Measurements from ENCODE around the gene METAP2. TPM values are rescaled to one million over a fixed set of nuclear protein-coding genes. Genes with fewer than 3 reads are reported as not detected.

Gene METAP2
- total and polyA plus RNA-seq, 2 of the 8 experiments (the other 6 are each of a cell fraction or from before 2014, with no cell fraction given), result 41.3 to 114 TPM

DNA sequence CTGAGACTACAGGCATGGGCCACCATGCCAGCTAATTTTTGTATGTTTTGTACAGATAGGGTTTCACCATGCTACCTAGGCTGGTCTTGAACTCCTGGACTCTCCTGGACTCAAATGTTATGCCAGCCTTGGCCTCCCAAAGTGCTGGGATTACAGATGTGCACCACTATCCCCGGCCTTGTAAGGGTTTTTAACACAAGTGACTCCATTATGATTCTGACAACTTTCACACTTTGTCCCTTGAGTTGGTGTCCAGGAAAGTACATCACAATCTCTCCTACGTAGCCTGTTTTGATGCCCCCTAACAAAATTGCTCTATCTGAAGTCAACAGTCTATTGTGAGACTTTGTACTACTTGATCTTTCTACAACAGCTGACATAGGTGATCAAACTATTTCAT, 11.4 kb upstream of the METAP2 start:
- H3K9ac ChIP-seq (replicated peaks in 1 of 4; ENCODE audit: extremely low read depth in 1 of 4, low read depth in 3 of 4, low read length in 3 of 4), result no peak overlapping the region
- no peak overlapping the region for H2AFZ ChIP-seq (ENCODE audit: low read length)
- H2BK12ac ChIP-seq (ENCODE audit: low read depth, low read length), result no peak overlapping the region
- no peaks in the 10 kb centered on the region for H4K20me1 ChIP-seq (replicated peaks in 1 of 2; ENCODE audit: control insufficient read depth in 1 of 2, insufficient read depth in 2 of 2, low read length in 2 of 2)
- H3K4ac ChIP-seq (replicated peaks; ENCODE audit: insufficient read length, low read depth, low read length), result no peak overlapping the region
- H3K23ac ChIP-seq (ENCODE audit: insufficient read length), result no peak overlapping the region
- 81% methylated on average over 2 of the region's 2 CpGs; no CpG with 5 or more reads in 1 of the 2 experiments for WGBS, 2 experiments (ENCODE audit: extremely low coverage in 1 of 2, insufficient coverage in 1 of 2, insufficient read length in 1 of 2, insufficient replicate concordance in 2 of 2, low coverage in 1 of 2, low lambda C conversion rate in 2 of 2, missing lambda C conversion rate in 1 of 2)
- H2BK5ac ChIP-seq (ENCODE audit: low read depth, low read length), result no peak overlapping the region
- no peak overlapping the region for H2BK120ac ChIP-seq (replicated peaks; ENCODE audit: low read depth, low read length)
- H3K14ac ChIP-seq (ENCODE audit: insufficient read length), result no peak overlapping the region
- H3K4me1 ChIP-seq (replicated peaks in 1 of 4; ENCODE audit: control insufficient read depth in 3 of 4, insufficient read depth in 4 of 4, low read length in 3 of 4), result no peaks in the 10 kb centered on the region
- CTCF ChIA-PET (ENCODE audit: partially characterized antibody), result interaction anchor here (0.6 kb wide), 1 partner anchor 1003 kb away, joined by 3 read pairs; no protein-coding TSS in a partner anchor
- H3K56ac ChIP-seq (replicated peaks; ENCODE audit: insufficient read length, low read depth, low read length), result no peak overlapping the region
- no peak overlapping the region for H2BK20ac ChIP-seq (ENCODE audit: low read length)
- no peak overlapping the region for H3K4me2 ChIP-seq (ENCODE audit: insufficient read depth in 1 of 2, low read depth in 2 of 2, low read length in 2 of 2)
- H4K8ac ChIP-seq (ENCODE audit: extremely low read depth, insufficient read depth, low read length), result no peak overlapping the region
- no peaks in the 10 kb centered on the region for H3K27me3 ChIP-seq (replicated peaks in 1 of 4; ENCODE audit: control insufficient read depth in 3 of 4, extremely low read depth in 1 of 4, insufficient read depth in 3 of 4, low read length in 3 of 4)
- POLR2A ChIA-PET (ENCODE audit: partially characterized antibody), result no interaction called here
- no peak overlapping the region for H2BK15ac ChIP-seq (ENCODE audit: low read length)
- no peaks in the 10 kb centered on the region for H3K23me2 ChIP-seq (ENCODE audit: low read depth, low read length)
- H3K36me3 ChIP-seq (ENCODE audit: control insufficient read depth in 2 of 4, insufficient read depth in 4 of 4, low read length in 3 of 4), result no peaks in the 10 kb centered on the region
- H3K18ac ChIP-seq (ENCODE audit: extremely low read depth, low read length), result no peak overlapping the region
- H3K79me1 ChIP-seq (ENCODE audit: low read depth, low read length), result no peaks in the 10 kb centered on the region
- H2AK5ac ChIP-seq (ENCODE audit: low read depth, low read length), result no peak overlapping the region
- no peak overlapping the region for H4K91ac ChIP-seq (replicated peaks; ENCODE audit: insufficient read length, low read length)
- DNase-seq (ENCODE audit: low read depth in 1 of 2, low spot score in 2 of 2) (no peak), FAIRE-seq (no peak)
- no peak overlapping the region for H4K5ac ChIP-seq (ENCODE audit: insufficient read length, low read depth, low read length)
- no peak overlapping the region for H3K4me3 ChIP-seq (ENCODE audit: extremely low read depth in 1 of 4, insufficient read depth in 2 of 4, low read depth in 3 of 4, low read length in 4 of 4)
- H3K9me3 ChIP-seq (ENCODE audit: insufficient read depth in 2 of 2, low read depth in 1 of 2, low read length in 1 of 2), result peaks cover 8 to 9% of the 10 kb centered on the region in 2 experiments; a peak in 2 of 4 replicates
- H3K79me2 ChIP-seq (ENCODE audit: control insufficient read depth in 1 of 2, insufficient read depth in 2 of 2, low read length in 2 of 2), result no peaks in the 10 kb centered on the region
- H3K27ac ChIP-seq (ENCODE audit: low read depth, low read length), result no peak overlapping the region
- TF ChIP-seq TCF12 (IDR thresholded peaks at IDR 0.05; ENCODE audit: low read depth, low read length) (no peak), SP4 (IDR thresholded peaks at IDR 0.05; ENCODE audit: low read length) (no peak), MAFK (IDR thresholded peaks at IDR 0.05; ENCODE audit: low read depth, low read length) (no peak), GTF2F1 (IDR thresholded peaks at IDR 0.05; ENCODE audit: borderline replicate concordance, low read depth, low read length) (no peak), YY1 (IDR thresholded peaks at IDR 0.05; ENCODE audit: low read depth, low read length) (no peak), BCL11A (IDR thresholded peaks at IDR 0.05; ENCODE audit: low read depth in 2 of 2, low read length in 2 of 2) (no peak), NANOG (IDR thresholded peaks at IDR 0.05; ENCODE audit: insufficient read depth, low read depth, low read length, poor library complexity, severe bottlenecking) (no peak), NRF1 (IDR thresholded peaks at IDR 0.05; ENCODE audit: low read depth, low read length) (no peak), CEBPB (IDR thresholded peaks at IDR 0.05; ENCODE audit: low read depth, low read length) (no peak), EZH2 (IDR thresholded peaks at IDR 0.05; ENCODE audit: low read depth, low read length, severe bottlenecking) (no peak)
- TF ChIP-seq, protein P1, sequence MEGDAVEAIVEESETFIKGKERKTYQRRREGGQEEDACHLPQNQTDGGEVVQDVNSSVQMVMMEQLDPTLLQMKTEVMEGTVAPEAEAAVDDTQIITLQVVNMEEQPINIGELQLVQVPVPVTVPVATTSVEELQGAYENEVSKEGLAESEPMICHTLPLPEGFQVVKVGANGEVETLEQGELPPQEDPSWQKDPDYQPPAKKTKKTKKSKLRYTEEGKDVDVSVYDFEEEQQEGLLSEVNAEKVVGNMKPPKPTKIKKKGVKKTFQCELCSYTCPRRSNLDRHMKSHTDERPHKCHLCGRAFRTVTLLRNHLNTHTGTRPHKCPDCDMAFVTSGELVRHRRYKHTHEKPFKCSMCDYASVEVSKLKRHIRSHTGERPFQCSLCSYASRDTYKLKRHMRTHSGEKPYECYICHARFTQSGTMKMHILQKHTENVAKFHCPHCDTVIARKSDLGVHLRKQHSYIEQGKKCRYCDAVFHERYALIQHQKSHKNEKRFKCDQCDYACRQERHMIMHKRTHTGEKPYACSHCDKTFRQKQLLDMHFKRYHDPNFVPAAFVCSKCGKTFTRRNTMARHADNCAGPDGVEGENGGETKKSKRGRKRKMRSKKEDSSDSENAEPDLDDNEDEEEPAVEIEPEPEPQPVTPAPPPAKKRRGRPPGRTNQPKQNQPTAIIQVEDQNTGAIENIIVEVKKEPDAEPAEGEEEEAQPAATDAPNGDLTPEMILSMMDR (IDR thresholded peaks at IDR 0.05; ENCODE audit: control extremely low read depth in 1 of 3, insufficient read depth in 1 of 3, low read depth in 1 of 3, low read length in 3 of 3), result no peak

Measured in H1 (cell line).